Cardiac fibroblast (primary cell): Measurements from ENCODE around the gene ZFAND3.

Experiments used
- DNase-seq, 2 donors: peaks; one replicate each; pipeline versions ENCODE4 v3.0.0 to v3.0.0-alpha.2; 2010; ENCODE audit warnings: low read depth in 2 of 2
- H3K4me3 ChIP-seq, 2 donors: replicated peaks in 1 of 2; 1 replicate in 1 of 2; 2 replicates in 1 of 2; pipeline ENCODE4 v1.5.1; 2011; ENCODE audit warnings: low read depth in 2 of 2, low read length in 2 of 2, mild to moderate bottlenecking in 2 of 2, moderate library complexity in 1 of 2
- TF ChIP-seq, protein P1 (sequence below): IDR thresholded peaks from one replicate; pipeline ENCODE4 v1.5.1; 2011; ENCODE audit warnings: low read depth, mild to moderate bottlenecking, low read length, inconsistent platforms

Gene ZFAND3

DNA sequence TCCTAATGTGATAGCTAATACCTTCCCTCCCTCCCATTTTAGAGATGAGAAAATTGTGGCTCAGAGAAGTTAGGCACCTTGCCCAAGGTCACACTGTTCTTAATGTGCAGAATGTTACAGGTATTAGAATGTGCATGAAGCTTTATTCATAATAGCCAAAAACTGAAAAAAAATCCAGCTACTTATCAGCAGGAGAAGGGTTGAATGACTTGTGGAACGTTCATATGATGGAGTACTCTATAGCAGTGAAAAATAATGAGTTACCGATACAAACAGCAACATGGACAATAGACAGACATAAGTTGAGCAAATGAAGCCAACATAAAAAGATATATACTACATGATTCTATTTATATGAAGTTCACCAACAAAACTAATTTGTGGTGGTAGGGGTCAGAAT lies 37.7 kb upstream of the ZFAND3 start:
- DNase-seq, result no peak
- TF ChIP-seq, protein P1, sequence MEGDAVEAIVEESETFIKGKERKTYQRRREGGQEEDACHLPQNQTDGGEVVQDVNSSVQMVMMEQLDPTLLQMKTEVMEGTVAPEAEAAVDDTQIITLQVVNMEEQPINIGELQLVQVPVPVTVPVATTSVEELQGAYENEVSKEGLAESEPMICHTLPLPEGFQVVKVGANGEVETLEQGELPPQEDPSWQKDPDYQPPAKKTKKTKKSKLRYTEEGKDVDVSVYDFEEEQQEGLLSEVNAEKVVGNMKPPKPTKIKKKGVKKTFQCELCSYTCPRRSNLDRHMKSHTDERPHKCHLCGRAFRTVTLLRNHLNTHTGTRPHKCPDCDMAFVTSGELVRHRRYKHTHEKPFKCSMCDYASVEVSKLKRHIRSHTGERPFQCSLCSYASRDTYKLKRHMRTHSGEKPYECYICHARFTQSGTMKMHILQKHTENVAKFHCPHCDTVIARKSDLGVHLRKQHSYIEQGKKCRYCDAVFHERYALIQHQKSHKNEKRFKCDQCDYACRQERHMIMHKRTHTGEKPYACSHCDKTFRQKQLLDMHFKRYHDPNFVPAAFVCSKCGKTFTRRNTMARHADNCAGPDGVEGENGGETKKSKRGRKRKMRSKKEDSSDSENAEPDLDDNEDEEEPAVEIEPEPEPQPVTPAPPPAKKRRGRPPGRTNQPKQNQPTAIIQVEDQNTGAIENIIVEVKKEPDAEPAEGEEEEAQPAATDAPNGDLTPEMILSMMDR, result no peak
- no peak overlapping the region for H3K4me3 ChIP-seq

DNA sequence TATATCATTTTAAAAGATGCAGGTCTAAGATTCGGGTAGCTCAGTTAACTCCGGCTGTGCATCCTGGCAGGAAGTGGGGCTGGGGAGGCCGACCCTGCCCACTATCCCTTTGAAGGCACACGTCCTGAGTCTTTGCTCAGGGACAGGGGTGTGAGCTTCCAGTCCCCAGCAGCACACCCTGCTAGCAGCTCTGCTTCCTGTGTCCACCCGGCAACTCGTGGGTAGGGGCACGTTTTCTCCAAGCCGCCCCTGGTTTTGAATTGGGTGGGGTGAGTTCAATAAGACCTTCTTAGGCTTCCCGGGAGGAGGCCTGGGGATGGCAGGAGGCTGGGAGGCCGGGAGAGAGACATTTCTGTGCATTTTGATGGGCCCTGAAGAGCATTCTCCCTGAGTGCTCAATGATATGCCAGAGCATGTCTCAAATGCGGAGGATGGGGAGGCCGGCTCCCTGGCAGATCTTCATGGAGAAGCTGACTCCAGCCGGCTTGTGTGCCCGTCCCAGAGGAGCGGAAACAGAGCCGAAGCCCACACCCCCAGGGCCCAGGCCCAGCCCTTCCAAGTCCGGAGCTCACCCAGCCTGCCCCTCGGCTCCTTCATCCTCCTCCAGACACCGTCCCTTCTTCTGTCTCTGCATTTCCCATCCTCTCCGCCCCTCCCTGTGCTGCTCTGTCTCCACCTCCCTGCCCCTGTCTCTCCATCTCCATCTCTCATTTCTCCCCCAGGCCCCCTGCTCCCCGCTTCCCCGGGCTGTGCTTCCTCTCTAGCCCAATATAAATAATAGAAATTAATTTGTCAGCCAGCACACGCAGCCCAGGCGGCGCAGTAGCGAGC lies 36.3 kb upstream of the ZFAND3 start:
- peak overlapping the region; percentile 13 to 40 for H3K4me3 ChIP-seq
- peak; percentile 27 to 35 for DNase-seq
- TF ChIP-seq, protein P1, result no peak

DNA sequence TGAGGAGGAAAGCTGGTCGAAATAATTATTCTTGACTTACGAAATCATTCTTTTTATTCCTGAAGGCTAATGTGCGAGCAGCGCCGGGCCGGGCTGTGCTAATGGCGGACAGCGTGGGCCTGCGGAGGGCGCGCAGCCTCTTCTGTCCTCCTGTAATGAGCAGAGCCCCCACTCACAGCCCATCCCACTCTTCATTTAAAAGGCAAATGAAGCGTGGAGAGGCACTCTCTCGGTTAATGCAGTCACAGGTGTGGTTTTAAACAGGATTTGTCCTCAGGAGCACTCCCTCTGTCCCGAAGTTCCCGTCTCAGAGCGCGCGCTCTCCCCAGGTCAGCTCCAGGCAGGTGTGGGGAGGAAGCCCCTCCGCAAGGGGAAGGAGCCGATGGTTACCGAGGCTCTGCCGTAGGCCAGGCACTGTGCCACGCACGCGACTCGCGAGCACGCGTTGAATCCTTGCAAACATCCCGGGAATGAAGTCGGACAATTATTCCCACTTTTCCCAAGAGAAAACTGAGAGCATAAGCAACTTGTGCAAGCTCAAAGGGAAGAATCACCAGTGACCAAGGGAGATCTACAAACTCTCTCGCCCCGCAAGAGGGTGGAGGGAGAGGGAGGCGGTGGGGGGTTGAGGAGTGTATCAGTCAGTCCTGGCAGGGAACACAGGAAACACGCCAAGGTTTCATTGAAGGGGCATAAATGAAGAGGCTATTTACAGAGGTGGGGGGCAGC lies 35.5 kb upstream of the ZFAND3 start:
- H3K4me3 ChIP-seq, result peak overlapping the region; percentile 13 to 40
- TF ChIP-seq, protein P1, result no peak
- DNase-seq, result peak; percentile 26 to 53

DNA sequence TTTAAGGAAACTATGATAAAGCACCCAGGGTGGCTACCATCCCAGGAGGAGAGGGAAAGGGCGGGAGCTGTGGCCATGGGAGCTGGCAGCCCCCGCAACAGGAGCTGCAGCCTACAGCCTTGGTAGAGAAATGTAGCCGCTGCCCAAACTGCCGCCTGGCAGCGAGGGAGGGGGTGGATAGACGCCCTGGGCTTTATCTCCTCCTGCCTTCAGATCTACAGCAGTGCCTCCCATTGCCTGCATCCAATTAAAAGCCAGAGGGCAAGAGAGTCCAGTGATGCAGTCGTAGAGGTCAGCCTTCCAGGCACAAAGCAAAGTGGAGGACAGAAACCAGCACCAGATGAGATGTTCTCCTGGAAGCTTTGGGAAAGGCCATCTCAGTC lies 35.0 kb upstream of the ZFAND3 start:
- TF ChIP-seq, protein P1, result no peak
- DNase-seq, result no peak
- peak overlapping the region in 1 of 2 donors; percentile 13 for H3K4me3 ChIP-seq

DNA sequence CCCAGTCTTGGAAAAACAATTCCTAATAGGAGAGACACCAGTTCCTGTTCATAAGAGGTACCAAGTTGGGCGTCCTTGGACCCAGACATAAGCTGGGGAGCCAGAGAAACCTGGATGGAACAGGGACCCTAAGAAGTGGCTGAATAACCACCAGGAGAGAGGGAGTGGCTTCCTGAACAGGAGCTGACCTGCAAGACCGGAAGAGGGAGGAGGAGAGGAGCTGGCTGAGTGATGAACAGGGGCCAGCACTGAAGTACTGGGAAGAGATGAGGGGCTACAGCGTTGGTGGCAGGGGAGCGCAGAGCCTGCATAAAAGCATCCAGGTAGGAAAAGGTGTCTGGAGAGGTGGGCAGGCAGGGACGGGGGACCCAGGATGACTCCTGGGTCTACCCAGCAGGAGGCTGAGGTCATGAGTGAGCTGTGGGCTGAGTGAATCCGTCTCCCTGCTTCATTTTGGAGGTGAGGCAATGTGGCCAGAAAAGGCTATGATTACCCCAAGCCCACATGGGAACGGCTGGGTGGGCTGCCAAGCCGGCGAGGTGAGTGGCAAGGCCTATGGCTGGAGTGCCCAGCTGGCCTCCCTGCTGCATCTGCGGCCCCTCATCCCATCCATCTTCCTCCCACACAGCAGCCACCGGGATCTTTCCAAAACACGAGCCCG lies 34.4 kb upstream of the ZFAND3 start:
- no peak for DNase-seq
- H3K4me3 ChIP-seq, result no peak overlapping the region
- TF ChIP-seq, protein P1, result no peak

DNA sequence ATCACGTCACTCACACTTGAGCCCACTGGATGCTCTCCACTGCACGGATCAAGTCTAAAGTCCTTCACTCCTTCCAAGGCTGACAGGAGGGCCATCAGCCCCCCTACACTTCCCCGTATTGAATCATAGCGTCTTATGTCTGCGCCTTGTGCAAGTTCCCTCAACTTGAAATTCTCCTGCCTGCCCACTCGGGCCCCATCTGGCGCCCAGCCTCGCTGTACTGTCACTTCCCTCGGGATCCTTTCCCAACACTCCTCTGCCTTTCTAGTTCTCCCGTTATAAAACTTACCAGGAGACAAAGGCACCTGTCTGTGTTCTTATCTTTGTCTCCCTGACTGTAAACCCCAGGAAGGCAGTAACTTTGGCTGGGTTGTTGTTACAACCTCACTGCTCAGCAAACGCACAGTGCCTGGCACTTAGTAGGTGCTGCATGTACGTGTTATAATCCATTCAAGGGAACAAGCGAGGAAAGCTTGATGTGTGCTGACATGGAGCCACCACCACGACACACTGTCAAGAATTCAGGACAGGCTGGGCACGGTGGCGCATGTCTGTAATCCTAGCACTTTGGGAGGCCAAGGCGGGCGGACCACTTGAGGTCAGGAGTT lies 33.8 kb upstream of the ZFAND3 start:
- TF ChIP-seq, protein P1, result no peak
- DNase-seq, result no peak
- H3K4me3 ChIP-seq, result no peak overlapping the region
